ENCODE results near the gene DCLK1.
"Not testable (repeated sequence)": the region's sequence is repeated elsewhere in the genome, so short reads cannot be mapped to it uniquely, and the experiment has no call there.

The DCLK1 gene

DNA sequence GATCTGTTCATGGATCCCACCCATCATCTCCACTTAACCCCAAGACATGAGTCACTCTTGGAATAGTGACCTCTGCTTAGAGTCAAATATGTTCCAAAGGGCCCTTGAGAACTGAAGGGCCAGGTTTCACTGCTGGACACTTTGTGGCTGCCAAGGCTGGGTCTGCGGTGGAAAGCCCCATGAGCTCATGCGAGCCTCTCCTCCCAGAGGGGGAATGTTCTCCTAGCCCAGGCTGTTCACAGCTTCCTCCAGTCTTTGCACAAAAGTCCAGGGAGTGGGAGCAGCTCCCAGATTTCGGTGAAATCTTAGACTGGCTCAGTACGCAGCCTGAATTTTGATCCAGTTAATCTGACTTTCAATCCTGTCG, 732 bp upstream of the DCLK1 start:
- no peak for DNase-seq (ENCODE audit: low spot score)
- FAIRE-seq = no peak

DNA sequence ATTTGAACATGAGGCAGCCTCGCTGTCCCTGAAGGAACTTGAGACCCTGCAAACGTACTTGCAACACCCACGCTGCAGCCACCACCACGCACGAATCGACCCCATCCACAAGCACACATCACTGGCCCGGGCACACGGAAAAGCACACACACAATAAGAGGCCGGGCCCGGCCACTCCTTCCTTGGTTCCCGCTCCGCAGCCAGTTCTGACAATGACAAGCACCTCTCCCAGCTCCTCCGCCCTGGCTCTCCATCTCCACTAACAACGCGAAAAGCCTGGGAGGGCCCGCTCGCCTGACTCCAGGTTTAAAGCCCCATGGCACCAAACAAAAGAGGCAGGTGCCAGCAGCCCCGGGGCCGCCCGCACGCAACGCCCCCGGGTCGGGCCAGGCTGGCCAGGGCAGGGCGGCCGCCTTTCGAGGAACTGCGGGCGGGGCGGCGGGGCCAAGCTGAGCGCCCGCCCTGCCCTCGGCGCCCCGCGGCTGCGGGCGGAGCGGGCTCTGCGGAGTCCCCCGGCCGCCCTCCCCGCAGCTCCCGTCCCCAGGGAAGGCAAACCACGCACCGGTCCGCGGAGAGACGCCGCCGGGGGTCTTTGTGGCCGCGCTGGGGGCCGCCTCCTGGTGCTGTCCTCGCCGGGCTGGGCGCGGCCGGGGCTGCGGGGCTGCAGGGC, 495 bp downstream of the DCLK1 start:
- no peak for DNase-seq (ENCODE audit: low spot score)
- FAIRE-seq = no peak

DNA sequence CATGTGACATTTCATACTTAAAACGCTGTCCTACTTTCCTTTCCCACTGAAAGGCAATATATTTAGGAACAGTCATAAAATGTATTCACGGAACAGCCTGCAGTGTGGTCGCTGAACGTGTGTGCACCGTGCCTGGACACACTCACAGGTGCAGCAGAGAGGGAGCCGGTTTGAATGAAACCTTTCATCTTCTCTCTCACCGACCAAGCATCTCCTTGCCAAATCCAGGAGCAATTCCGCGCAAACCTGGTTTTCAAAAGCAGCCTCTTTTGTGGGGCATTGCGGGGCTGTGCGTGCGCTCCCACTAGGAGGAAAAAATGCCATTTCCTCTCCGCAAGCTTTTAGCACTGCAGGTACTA, 1.0 kb downstream of the DCLK1 start:
- FAIRE-seq (no peak), DNase-seq (ENCODE audit: low spot score) (no peak)

DNA sequence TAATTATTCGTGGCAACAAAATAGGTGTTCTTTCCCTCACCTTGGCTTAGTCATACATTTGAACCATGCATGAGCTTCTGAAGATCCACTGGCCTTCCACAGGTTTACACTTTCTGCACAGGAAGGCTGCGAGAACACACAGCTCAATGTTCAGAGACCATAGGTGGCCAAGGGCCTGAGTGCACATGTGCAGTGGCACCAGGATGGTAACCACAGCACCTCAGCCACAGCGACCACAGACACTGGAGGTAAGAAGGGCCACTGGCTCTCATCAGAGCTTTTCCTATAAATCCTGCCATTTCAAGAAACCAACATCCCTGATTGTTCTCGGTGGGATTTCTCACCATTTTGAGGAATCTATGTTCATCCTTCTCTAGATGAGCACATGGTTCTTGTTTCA, 1.6 kb downstream of the DCLK1 start:
- DNase-seq (ENCODE audit: low spot score) (no peak), FAIRE-seq (no peak)

DNA sequence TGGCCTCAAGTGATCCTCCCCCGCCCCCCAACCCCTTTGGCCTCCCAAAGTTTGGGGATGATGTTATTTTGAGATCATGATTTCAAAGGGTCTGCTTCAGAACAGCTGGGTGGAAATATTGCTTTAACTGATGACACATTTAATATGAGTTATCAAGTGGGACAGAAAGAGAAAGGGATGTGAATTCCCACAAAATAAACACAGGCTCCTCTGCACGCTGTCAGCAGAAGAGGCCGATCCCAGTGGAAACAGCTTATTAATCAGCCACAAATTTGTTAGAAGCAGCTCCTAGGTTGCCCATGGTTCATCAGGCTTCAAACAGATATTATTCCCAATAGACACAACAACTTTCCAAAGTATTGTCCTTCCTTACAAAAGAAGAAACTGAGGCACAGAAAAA, 4.7 kb downstream of the DCLK1 start:
- no peak for FAIRE-seq
- DNase-seq (ENCODE audit: low spot score) = no peak

DNA sequence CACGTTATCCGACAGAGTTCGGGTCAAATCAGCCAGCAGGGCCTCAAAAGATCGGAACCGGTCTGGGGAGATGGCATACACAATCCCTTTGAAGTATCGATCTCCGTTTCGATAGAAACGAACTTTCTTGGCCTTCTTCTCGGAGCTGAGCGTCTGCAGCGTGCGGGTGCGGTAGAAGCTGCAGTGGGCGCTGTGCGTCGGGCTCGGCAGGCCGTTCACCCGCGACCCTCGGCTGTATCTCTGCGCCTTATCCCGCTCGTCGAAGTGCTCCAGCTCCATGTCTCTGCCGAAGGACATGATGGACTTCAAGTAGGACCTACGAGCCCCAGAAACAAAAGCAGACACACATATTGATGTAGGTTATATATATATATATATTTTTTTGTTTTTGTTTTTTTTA, 5.3 kb downstream of the DCLK1 start:
- no peak for DNase-seq (ENCODE audit: low spot score)
- no peak for FAIRE-seq

DNA sequence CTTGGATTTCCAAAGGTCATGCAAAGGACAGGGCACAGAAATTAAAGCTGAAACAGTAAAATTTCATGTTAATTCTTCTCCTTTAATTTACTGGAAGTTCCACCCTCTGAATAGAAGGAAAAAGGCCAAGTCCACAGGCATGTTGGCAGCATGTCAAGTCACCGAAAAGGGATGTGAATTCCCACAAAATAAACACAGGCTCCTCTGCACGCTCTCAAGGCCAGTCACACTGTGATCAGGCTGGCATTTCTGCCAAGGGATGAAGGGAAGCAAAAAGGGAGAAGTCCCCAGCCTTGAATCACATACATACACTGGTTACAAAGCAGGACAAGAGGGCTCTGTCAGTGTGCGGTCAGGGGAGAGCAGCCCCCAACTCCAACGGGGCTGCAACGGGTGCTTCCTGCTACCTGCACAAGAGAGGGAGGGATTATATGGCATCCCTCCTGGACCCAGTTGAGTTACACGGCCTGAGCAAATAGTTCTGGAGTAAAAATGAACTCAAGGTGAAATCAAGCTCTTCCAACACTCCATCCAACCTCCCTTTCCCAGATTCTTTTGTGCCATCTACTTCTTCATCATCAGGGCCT, 6.9 kb downstream of the DCLK1 start:
- no peak for FAIRE-seq
- no peak for DNase-seq (ENCODE audit: low spot score)

DNA sequence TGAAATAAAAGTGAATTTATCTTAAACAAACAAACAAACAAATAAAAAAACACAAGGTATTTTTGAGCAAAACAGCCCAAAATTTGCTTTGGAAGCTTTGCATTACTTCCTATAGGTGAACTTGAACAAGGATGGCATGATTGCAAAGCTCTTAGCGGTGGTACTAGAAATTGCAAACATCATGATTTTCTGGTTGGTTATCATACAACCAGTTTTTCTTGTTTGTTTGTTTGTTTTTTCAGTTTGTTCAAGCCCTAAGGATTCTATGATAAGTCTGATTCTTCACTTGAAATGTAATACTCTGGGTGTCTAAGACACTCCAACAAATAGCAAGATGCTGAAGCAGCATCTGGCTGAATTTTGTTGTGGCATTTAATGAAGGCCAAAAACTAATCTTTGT, 15.9 kb downstream of the DCLK1 start:
- FAIRE-seq (no peak), DNase-seq (ENCODE audit: low spot score) (no peak)

DNA sequence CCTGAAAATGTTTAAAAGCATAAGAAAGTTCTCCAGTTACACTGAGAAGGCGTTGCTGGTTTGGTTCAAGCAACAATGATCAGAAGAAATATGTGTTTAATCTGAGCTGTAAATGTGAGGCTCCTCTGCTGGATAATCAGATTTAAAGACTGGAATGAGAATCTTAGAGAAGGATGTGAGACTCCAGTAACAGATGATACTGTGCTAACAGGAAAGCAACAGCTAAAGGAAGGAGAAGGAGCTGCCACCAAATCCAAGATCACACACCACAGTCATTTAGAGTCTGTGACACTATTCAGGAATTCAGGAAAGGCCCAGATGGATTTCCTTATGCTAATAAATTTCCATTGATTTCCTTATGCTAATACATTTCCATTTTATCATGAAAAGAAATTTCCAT, 16.9 kb downstream of the DCLK1 start:
- FAIRE-seq (no peak), DNase-seq (ENCODE audit: low spot score) (no peak)

DNA sequence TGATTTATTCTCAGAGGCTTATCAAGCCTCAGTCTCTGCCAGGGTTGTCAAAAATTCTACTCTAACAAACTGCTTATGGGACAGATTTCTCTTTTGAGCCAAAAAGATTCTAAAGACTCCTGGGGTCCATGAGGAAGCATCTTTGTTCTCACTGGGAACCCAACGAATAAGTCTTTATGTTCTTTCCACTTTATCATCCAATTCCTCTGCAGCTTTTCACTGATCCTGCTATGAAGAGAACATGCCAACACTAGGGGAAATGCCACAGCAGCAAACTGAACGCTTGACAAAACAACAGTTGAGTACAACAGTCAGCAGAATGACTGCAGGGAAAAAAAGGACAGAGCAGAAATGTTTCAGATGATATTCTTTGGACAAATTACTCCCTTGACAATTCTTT, 22.2 kb downstream of the DCLK1 start:
- no peak for FAIRE-seq
- DNase-seq (ENCODE audit: low spot score) = no peak

DNA sequence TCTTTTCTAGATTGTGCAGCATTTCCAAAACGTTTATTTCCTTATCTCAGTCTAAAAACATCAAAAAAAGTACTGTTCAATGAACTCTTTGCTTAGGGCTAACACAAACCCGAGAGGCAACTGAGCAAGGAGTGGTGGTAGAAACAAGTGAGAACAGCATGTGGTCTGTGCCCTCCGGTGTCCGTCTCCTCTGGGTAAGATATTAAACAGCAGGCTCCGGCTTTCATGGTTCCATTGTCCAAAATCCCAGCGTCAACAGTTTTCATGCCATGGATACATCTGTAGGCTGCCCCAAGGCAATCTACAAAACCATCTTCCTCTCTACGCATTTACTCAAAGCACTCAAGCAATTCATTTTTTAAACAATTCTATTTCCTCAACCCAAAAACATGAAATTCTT, 22.8 kb downstream of the DCLK1 start:
- no peak for FAIRE-seq
- DNase-seq (ENCODE audit: low spot score) = no peak

DNA sequence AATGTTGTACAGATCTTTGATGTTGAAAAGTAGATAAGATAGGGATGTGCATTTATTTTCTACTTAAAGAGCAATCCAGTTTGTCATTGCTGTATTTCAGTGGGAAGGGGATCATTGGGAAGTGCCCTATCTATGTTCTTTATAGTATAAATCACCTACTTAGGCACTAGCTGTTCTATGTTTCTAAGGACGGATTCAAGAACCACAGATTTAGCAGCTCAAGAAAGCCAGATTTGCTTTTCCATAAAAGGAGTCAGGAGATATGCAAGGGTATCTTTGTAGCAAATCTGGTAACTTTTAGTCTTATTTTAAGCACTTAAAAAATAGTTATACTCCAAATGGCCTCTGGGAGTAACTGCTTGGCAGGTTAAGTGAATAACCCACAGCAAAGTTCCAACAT, 23.7 kb downstream of the DCLK1 start:
- no peak for DNase-seq (ENCODE audit: low spot score)

DNA sequence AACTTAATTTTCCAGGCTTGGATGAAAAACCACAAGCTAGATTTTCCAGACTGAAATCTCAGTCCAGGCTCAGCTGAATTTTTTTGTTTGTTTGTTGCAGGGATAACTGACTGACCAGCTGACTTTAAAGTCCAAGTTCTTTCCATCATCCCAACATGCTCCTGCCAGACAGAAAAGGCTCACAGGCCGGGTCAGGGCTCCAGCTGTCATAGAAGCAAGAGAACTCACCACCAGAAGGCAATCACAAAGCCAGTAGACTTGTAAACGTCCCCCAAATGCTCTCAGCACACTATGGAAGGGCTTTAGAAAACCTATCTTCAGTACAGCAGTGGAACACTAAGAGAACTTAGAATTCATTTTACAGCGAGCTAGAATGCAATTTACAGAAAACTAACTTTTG, 25.5 kb downstream of the DCLK1 start:
- DNase-seq (ENCODE audit: low spot score) (no peak), FAIRE-seq (no peak)

More for the DNA sequence above, 23.7 kb downstream of the DCLK1 start:
- FAIRE-seq = no peak

DNA sequence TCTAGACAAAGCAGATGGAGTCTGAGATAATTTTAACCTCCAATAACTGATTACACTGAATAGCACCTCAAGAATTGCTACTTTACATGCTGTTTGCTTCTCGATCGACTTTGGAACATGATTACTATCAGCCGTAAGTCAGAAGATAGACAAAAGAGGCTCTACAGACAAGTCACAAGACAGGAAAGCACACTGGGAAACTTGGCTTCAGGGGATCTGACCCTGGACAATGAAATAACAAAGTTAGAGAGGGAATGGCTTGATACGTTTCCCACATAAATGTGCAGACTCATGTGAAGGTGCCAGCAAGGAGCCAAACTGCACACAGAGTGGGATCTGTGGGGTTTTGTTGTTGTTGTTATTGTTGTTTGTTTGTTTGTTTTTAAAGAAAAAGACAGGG, 28.5 kb downstream of the DCLK1 start:
- FAIRE-seq = no peak
- DNase-seq (ENCODE audit: low spot score) = no peak

DNA sequence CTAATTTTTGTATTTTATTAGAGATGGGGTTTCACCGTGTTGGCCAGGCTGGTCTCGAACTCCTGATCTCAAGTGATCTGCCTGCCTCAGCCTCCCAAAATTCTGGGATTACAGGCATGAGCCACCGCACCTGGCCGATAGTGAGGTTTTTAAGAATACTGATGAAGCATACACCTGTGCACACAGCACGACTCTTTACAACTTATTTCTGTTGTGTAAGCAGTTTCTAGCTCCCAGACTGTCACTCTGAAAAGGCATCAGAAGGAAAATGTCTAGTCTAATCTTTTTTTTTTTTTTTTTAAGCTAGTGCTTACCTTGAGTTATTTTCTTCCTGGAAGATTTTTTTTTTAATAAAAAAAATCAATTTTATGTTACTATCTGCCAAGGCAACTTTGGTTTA, 29.3 kb downstream of the DCLK1 start:
- FAIRE-seq; DNase-seq (ENCODE audit: low spot score): not testable (repeated sequence)

DNA sequence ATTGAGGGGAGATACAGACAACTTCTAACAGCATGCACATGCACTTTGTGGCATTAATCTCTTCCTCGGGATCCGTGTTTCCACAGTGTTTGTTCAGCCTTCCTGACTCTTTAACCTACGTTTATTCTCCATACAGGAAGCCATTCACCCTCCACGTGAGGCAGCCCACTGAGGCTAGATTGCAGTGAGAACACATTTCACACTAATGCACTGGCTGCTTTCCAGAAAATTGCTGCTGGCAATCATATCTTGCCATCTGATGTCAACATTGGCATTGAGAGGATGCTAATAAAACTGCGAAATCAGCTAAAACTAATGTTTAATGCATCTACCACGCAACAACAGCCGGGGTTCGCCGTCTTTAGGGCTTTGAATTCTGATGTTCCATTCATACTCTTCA, 30.0 kb downstream of the DCLK1 start:
- FAIRE-seq (no peak), DNase-seq (ENCODE audit: low spot score) (no peak)

DNA sequence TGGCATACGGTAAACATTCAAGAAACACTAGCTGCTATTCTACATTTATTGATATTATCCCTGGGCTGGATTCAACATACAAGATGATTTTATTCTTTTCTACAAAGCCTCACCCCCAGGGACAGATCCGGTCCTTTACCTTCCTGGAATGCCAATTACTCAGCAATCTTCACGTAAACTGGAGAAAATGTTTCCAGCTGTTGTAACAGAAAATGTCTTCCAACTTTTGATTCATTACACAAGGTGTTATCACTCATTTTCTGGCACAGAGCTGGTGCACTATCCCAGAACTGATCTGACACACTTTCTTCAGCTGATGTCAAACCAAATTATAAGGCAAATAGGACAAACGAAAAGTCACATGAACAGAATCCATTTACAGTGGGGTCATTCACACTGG, 33.1 kb downstream of the DCLK1 start:
- DNase-seq (ENCODE audit: low spot score) = peak; percentile 34
- FAIRE-seq = peak; percentile 75

DNA sequence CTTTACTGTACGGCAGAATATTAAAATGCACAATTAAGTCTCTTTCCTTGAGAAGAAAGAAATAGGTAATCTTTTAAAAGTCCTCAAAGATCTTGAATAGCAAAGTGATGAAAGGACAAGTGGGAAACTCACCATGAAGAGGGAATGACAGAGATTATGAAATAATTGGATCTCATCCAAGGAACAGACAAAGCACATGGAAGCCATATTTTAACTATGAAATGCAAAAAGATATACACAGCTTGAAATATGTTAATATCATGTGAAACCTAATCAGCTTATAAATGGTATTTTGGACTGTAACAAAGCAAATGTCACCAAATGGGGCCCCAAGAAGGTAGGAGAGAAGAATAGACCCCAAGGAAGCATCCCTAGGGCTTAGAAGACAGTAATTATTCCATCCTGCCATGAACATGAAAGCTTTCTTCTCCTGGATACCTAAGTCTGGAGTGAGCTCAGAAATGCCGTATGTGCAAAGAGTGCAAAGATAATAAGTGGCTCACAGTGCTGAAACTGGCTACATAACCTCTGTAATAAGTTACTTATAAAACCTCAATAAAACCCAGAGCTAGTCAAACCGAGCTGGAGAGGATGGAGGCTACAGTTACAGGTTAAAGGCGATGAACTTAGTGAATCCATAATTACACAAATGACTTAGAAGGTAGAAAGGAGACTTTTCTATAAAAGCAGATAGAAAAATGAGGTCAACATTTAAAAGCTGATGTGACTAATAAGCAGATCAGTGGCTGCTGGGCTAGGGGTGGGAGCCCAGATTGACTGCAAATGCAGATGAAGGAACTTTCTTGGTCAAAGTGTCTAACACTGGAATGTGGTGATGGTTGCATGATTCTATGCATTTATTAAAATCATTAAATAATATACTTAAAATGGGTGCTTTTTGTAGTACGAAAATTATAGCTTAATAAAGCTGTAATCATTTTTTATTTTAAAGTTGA, 34.4 kb downstream of the DCLK1 start:
- FAIRE-seq (peak; percentile 98), DNase-seq (ENCODE audit: low spot score) (peak; percentile 93)

DNA sequence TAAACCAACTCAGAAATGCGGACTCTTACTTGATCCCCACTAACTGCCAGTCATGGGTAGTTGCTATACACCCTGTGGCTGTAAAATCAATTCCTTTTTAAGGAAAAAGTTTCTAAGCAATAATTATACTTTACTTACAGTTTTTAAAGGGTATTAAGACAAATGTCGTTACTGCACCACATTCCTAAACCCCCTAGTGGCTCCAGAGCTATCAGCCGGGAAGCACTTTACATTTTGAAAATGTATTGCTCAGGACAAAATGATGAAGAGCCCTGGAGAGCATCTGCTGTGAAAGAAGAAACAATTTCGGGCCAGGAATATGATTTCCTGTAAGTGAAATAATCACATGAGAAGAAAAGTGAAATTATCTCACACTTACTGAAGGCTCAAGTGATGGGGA, 36.7 kb downstream of the DCLK1 start:
- DNase-seq (ENCODE audit: low spot score) = no peak

DNA sequence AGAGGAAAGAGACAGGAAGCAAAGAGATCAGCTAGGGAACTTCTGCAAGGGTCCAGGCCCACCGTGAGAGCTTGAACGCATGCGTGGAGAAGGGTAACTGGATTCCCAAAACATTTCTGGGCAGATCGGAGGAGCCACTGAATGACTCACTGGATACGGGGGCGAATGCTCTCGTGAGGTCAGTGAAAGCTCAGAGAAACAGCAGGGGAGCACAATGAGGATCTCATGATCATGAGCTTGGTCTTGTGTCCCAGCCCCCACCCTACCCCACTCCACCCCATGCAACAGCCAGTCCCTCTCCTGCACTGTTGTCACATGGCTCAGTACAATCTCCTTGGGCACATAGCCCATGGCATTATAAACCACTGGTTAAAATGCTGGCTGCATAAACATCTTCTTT, 40.6 kb downstream of the DCLK1 start:
- DNase-seq (ENCODE audit: low spot score) (no peak), FAIRE-seq (no peak)

More for the DNA sequence above, 36.7 kb downstream of the DCLK1 start:
- no peak for FAIRE-seq

DNA sequence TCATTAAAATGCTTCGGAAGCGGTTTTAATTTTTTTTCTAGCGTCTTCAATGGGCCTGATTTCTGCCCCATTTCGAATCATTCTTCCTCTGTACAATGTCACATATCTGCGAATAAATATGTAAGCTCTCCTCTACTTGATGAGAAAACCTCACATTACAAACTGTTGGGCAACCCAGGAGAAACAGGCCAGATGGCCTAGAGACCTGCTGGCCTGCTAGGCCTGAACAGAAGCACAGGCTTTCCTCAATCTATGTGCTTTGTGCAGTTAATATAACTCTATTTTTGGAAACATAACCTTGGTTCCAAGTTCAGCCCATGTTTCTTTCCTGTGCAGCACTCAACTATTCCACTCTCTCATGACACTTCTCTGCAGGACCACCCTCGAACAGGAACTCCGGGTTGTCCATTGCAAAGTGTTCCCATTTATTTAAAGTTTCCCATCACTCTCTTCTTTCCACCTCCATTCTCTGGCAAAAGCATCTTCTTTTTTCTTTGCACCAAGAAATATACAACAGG, 42.0 kb downstream of the DCLK1 start:
- DNase-seq (ENCODE audit: low spot score) = no peak
- FAIRE-seq = no peak

DNA sequence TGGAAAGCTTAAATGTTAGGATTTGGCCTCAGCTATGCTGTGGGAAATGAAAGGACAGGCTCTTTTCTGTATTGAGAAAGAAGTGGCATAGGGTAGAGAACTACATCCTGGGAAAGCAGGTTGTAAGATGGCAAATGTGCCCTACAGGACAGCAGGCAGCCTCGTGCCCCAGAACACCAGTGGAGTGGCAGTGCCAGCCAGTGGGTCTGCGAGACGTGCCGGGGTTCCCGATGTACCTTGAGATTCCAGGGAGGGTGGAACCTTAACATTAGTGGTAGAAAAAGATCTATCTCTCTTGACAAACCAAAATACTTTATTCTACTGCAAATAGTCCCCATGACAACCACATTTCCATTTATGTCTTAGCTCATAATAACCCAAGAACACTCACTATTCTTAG, 42.7 kb downstream of the DCLK1 start:
- DNase-seq (ENCODE audit: low spot score) (no peak), FAIRE-seq (no peak)

Measured in RCC 7860 (cell line).